Body of pancreas (tissue), 4 donors: ENCODE data around the gene KRT3. TPM values are rescaled to one million over a fixed set of nuclear protein-coding genes. Genes with fewer than 3 reads are reported as not detected.

Source experiments
- ATAC-seq: fragments of 150-250 bp; one replicate; pipeline ENCODE4 v1.9.1; 2016
- DNase-seq, 4 donors: peaks; one replicate each; pipeline ENCODE4 v3.0.0-alpha.2; 2019
- H3K27ac ChIP-seq, 4 donors: fragments of 200-600 bp; sonication (generic); 1 replicate in 3 of 4; 2 replicates in 1 of 4; pipeline versions ENCODE4 v1.5.1 to v1.6.1; 2016 to 2019; ENCODE audit warnings: mild to moderate bottlenecking in 1 of 4, mixed read lengths in 1 of 4, moderate library complexity in 1 of 4
- H3K27me3 ChIP-seq, 2 donors: fragments of 200-600 bp; sonication (generic); one replicate each; pipeline ENCODE4 v1.6.0; 2016; ENCODE audit warnings: mild to moderate bottlenecking in 1 of 2
- H3K36me3 ChIP-seq, 2 donors: fragments of 200-600 bp; sonication (generic); replicated peaks in 1 of 2; 2 replicates each; pipeline ENCODE4 v1.5.1; 2016; ENCODE audit warnings: low read depth in 2 of 2; ENCODE audit not compliant: insufficient read depth in 1 of 2
- H3K4me1 ChIP-seq: fragments of 200-600 bp; sonication (generic); one replicate; pipeline ENCODE4 v1.6.0; 2016
- H3K4me3 ChIP-seq, 2 donors: fragments of 200-600 bp; sonication (generic); 1 replicate in 1 of 2; 2 replicates in 1 of 2; pipeline ENCODE4 v1.5.1; 2016 to 2019
- H3K9me3 ChIP-seq, 3 donors: fragments of 200-600 bp; sonication (generic); 1 replicate in 2 of 3; 2 replicates in 1 of 3; pipeline ENCODE4 v1.5.1; 2016
- CTCF ChIP-seq, 7 experiments: fragments of 450-650 bp in 4 of 7; fragments of 200-600 bp in 3 of 7; sonication (generic) in 3 of 7; IDR thresholded peaks; one replicate each; pipeline ENCODE4 v1.5.1; 2016 to 2019; ENCODE audit warnings: antibody characterized with exemption in 7 of 7
- POLR2A ChIP-seq, 3 donors: fragments of 450-650 bp; IDR thresholded peaks; one replicate each; pipeline ENCODE4 v1.6.1; 2016; ENCODE audit warnings: antibody characterized with exemption in 3 of 3, mild to moderate bottlenecking in 2 of 3
- WGBS, 2 donors: methylation state at CpG; one replicate each; pipeline ENCODE4 v1.1.5; 2017; 5-methylcytosine and 5-hydroxymethylcytosine counted together
- intact Hi-C: fragments of 100-400 bp; cut with DNase I; formaldehyde crosslinking; loops from one replicate; pipeline ENCODE4 v1.15.1; 2023
- total RNA-seq, 2 donors: library from RNA; depleted of rRNA; stranded (reverse); fragments of >200 nt; gene quantifications; one replicate each; pipeline ENCODE4 v1.1.0, GENCODE V29; 2016

The KRT3 gene
- total RNA-seq, 2 donors from 2014 or later: not detected

DNA sequence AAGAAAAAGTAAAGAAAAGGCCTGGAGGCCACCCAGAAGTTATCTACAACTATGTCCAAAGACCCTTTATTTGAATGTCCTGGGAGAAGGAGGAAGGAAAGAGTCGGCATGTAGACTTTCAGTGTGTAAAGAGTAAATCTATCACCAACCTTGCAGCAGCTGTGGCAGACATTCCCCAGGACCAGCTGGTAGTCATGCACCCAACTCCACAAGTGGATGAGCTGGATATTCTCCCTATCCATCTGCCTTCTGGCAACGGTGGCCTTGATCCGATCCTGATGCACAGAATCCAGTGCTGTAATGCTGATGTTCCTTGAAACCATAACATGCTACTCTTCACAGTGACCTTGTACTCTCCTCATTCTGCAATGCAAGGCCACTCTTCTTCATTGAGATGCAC lies 46.1 kb downstream of the KRT3 start:
- Histone ChIP-seq H3K4me1 (no peaks in the 10 kb centered on the region), H3K36me3 (no peaks in the 10 kb centered on the region), H3K4me3 (no peak overlapping the region), H3K27me3 (no peaks in the 10 kb centered on the region), H3K9me3 (no peaks in the 10 kb centered on the region), H3K27ac (no peak overlapping the region)
- ATAC-seq (no peak), DNase-seq (no peak)
- intact Hi-C loops: no loop called here
- TF ChIP-seq CTCF (IDR thresholded peaks at IDR 0.05) (no peak), POLR2A (IDR thresholded peaks at IDR 0.05) (no peak)
- 52 to 76% methylated on average over 3 of the region's 3 CpGs for WGBS, 2 donors

DNA sequence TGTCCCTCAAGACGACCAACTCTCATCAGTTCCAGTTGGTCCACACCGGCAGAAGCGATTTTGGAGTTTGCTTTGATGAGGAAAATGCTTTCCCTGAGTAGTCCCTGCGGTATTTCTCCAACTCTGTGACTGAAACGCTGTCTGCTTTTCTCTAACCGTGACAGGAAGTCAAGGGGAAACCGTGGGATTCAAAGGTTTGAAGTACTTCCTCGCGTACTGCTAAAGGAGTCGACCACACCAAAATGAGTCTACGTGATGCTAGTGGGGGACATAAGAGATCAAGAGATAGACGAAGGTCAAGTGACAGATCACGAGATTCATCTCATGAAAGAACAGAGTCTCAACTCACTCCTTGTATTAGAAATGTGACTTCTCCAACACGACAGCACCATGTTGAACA lies 47.3 kb downstream of the KRT3 start:
- Histone ChIP-seq H3K9me3 (no peaks in the 10 kb centered on the region), H3K36me3 (no peaks in the 10 kb centered on the region), H3K27ac (no peak overlapping the region), H3K4me1 (no peaks in the 10 kb centered on the region), H3K4me3 (no peak overlapping the region), H3K27me3 (no peaks in the 10 kb centered on the region)
- WGBS, 2 donors: 54 to 61% methylated on average over 14 of the region's 14 CpGs
- no peak for DNase-seq
- intact Hi-C loops: no loop called here
- TF ChIP-seq POLR2A (IDR thresholded peaks at IDR 0.05) (no peak), CTCF (IDR thresholded peaks at IDR 0.05) (no peak)
- no peak for ATAC-seq

- no peaks in the 10 kb centered on the region for H3K4me1 ChIP-seq
- H3K36me3 ChIP-seq: no peaks in the 10 kb centered on the region
- H3K27ac ChIP-seq: no peak overlapping the region
- TF ChIP-seq POLR2A (IDR thresholded peaks at IDR 0.05): no peak
- no peak for TF ChIP-seq CTCF (IDR thresholded peaks at IDR 0.05)
- ATAC-seq: no peak
- no peaks in the 10 kb centered on the region for H3K9me3 ChIP-seq
- no peak for DNase-seq
- no peak overlapping the region for H3K4me3 ChIP-seq
- intact Hi-C loops: no loop called here
- 50 to 60% methylated on average over 2 to 5 of the region's 5 CpGs for WGBS, 2 donors
- no peaks in the 10 kb centered on the region for H3K27me3 ChIP-seq
These were observed 50.4 kb downstream of the KRT3 start for GRCh38 chr12:52745554-52745953.

DNA sequence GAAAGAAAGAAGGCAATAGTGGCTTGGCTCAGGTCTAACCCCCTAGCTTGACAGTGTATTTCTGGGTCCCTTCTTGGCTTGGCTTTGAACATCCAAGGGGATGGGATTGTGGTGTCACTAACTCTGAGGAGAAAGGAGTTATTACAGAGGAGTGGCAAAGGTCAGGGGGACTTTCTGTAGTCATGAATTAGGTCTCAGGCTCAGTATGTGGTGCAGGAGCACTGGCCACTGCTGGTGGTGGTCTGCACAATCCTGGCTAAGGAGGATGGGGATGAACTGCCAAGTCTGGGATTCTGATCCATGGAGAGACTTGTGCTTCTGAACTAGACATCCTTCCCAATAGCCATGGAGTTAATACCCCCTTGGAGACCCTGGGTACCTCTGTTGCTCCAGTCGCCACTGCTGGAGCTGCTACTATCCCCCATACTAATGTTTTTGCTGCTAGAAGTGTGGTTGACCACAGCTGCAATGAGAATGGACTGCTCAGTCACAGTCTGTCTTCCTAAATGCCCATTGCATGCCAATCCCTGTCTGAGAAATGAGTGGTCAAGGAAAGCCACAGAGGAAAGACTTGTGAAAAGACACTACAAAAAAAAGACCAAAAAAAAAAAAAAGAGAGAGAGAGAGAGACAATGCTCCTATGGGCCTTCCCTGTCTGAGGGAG lies 51.3 kb downstream of the KRT3 start:
- no peak for TF ChIP-seq POLR2A (IDR thresholded peaks at IDR 0.05)
- TF ChIP-seq CTCF (IDR thresholded peaks at IDR 0.05): no peak
- DNase-seq (no peak), ATAC-seq (no peak)
- intact Hi-C loops: no loop called here
- 11 to 78% methylated on average over 1 of the region's 1 CpG for WGBS, 2 donors
- no peak overlapping the region for H3K27ac ChIP-seq
- no peak overlapping the region for H3K4me3 ChIP-seq
- H3K36me3 ChIP-seq: no peaks in the 10 kb centered on the region
- no peaks in the 10 kb centered on the region for H3K4me1 ChIP-seq
- no peaks in the 10 kb centered on the region for H3K27me3 ChIP-seq
- no peaks in the 10 kb centered on the region for H3K9me3 ChIP-seq

GRCh38 chr12:52742822-52743457 lies 53.0 kb downstream of the KRT3 start:
- H3K9me3 ChIP-seq: no peaks in the 10 kb centered on the region
- H3K27ac ChIP-seq: no peak overlapping the region
- TF ChIP-seq CTCF (IDR thresholded peaks at IDR 0.05): no peak
- no peak for TF ChIP-seq POLR2A (IDR thresholded peaks at IDR 0.05)
- no peaks in the 10 kb centered on the region for H3K4me1 ChIP-seq
- no peaks in the 10 kb centered on the region for H3K27me3 ChIP-seq
- WGBS, 2 donors: 66 to 88% methylated on average over 1 to 3 of the region's 3 CpGs
- H3K4me3 ChIP-seq: no peak overlapping the region
- H3K36me3 ChIP-seq: no peaks in the 10 kb centered on the region
- intact Hi-C loops: no loop called here
- ATAC-seq (no peak), DNase-seq (no peak)
